Neural progenitor cell (in vitro differentiated cells): ENCODE measurements around the gene RHBDD1. TPM values are rescaled to one million over a fixed set of nuclear protein-coding genes. Genes with fewer than 3 reads are reported as not detected.

Experiments used
- DNase-seq: peaks from one replicate; pipeline ENCODE4 v3.0.0-alpha.2; 2016; ENCODE audit warnings: low spot score
- H2AFZ ChIP-seq: fragments of 200-600 bp; sonication (generic); replicated peaks from 2 replicates; pipeline ENCODE4 v1.6.1; 2016; ENCODE audit warnings: antibody characterized with exemption
- H3F3A ChIP-seq: fragments of 200-600 bp; sonication (generic); 2 replicates; pipeline ENCODE4 v1.6.1; 2016; ENCODE audit warnings: antibody characterized with exemption, low read depth
- H3K27ac ChIP-seq: fragments of 200-600 bp; sonication (generic); 2 replicates; pipeline ENCODE4 v1.5.1; 2016; ENCODE audit warnings: mild to moderate bottlenecking
- H3K27me3 ChIP-seq: fragments of 200-600 bp; sonication (generic); 2 replicates; pipeline ENCODE4 v1.6.1; 2016; ENCODE audit warnings: mild to moderate bottlenecking, moderate library complexity
- H3K36me3 ChIP-seq: fragments of 200-600 bp; sonication (generic); 2 replicates; pipeline ENCODE4 v1.5.1; 2016
- H3K4me1 ChIP-seq: fragments of 200-600 bp; sonication (generic); 2 replicates; pipeline ENCODE4 v1.6.1; 2016; ENCODE audit warnings: mixed run types
- H3K4me2 ChIP-seq: fragments of 200-600 bp; sonication (generic); 2 replicates; pipeline ENCODE4 v1.6.1; 2016
- H3K4me3 ChIP-seq: fragments of 200-600 bp; sonication (generic); 2 replicates; pipeline ENCODE4 v1.5.1; 2016
- H3K79me2 ChIP-seq: fragments of 200-600 bp; sonication (generic); 2 replicates; pipeline ENCODE4 v1.6.1; 2016; ENCODE audit warnings: low read depth
- H3K9ac ChIP-seq: fragments of 200-600 bp; sonication (generic); 2 replicates; pipeline ENCODE4 v1.6.1; 2016
- H3K9me3 ChIP-seq: fragments of 200-600 bp; sonication (generic); 2 replicates; pipeline ENCODE4 v1.5.1; 2016; ENCODE audit warnings: low read depth
- H4K20me1 ChIP-seq: fragments of 200-600 bp; sonication (generic); 2 replicates; pipeline ENCODE4 v1.6.1; 2016; ENCODE audit warnings: low read depth
- H3K27ac Mint-ChIP-seq: 3 replicates; pipeline ENCODE4 v1.8.0; 2021; ENCODE audit warnings: mixed read lengths
- H3K27me3 Mint-ChIP-seq: 2 replicates; pipeline ENCODE4 v1.8.0; 2022; ENCODE audit warnings: low read depth, mild to moderate bottlenecking, inconsistent platforms, moderate library complexity, mixed read lengths; ENCODE audit not compliant: insufficient read depth
- H3K36me3 Mint-ChIP-seq: 3 replicates; pipeline ENCODE4 v1.8.0; 2021; ENCODE audit warnings: mixed read lengths
- H3K4me1 Mint-ChIP-seq: 3 replicates; pipeline ENCODE4 v1.8.0; 2021; ENCODE audit warnings: mixed read lengths
- H3K4me3 Mint-ChIP-seq: 3 replicates; pipeline ENCODE4 v1.8.0; 2021; ENCODE audit warnings: mild to moderate bottlenecking, moderate library complexity, mixed read lengths
- H3K9me3 Mint-ChIP-seq: 3 replicates; pipeline ENCODE4 v1.8.0; 2020; ENCODE audit warnings: mixed read lengths
- CTCF ChIP-seq: fragments of 200-600 bp; sonication (generic); IDR thresholded peaks from 2 replicates; pipeline ENCODE4 v1.5.1; 2017; ENCODE audit warnings: antibody characterized with exemption, mild to moderate bottlenecking
- EZH2 ChIP-seq: fragments of 200-600 bp; sonication (generic); IDR thresholded peaks from 2 replicates; pipeline ENCODE4 v1.6.1; 2017; ENCODE audit warnings: antibody characterized with exemption, mild to moderate bottlenecking, moderate library complexity
- EZH2phosphoT487 ChIP-seq: fragments of 200-600 bp; sonication (generic); IDR thresholded peaks from 2 replicates; pipeline ENCODE4 v1.6.1; 2017; ENCODE audit warnings: antibody characterized with exemption
- total RNA-seq: library from RNA; depleted of rRNA; stranded (reverse); fragments of >200 nt; gene quantifications from 2 replicates; pipeline ENCODE4 v1.2.3, GENCODE V29; 2015; ENCODE audit warnings: low replicate concordance

Gene RHBDD1
- 13.8 and 15.1 TPM in 2 replicates for total RNA-seq

GRCh38 chr2:226835796-226836547 is at the start of gene RHBDD1:
Gene RHBDD1 (plus strand): TSS chr2:226836054. CDS start chr2:226864694, 28,640 bp downstream.
- peak; percentile 41 for TF ChIP-seq EZH2phosphoT487
- TF ChIP-seq EZH2: peak; percentile 52
- TF ChIP-seq CTCF: no peak
- peaks cover 16% of the 10 kb centered on the region for H3K79me2 ChIP-seq
- peaks cover 8% of the 10 kb centered on the region for H3K4me1 ChIP-seq
- H3K27me3 Mint-ChIP-seq: no peaks in the 10 kb centered on the region
- H3K9ac ChIP-seq: no peak within 1 kb of the TSS
- peak within 1 kb of the TSS; percentile 46 for H3K4me3 ChIP-seq
- H2AFZ ChIP-seq: peak within 1 kb of the TSS; percentile 91
- peak within 1 kb of the TSS; percentile 70 for H3K4me2 ChIP-seq
- no peaks in the 10 kb centered on the region for H3K36me3 ChIP-seq
- peaks cover 11% of the 10 kb centered on the region for H3F3A ChIP-seq
- DNase-seq: peak; percentile 96
- H3K4me1 Mint-ChIP-seq: peaks cover 16% of the 10 kb centered on the region
- H3K36me3 Mint-ChIP-seq: peaks cover 7% of the 10 kb centered on the region
- no peaks in the 10 kb centered on the region for H4K20me1 ChIP-seq
- H3K27ac Mint-ChIP-seq: peak within 1 kb of the TSS; percentile 91
- peak within 1 kb of the TSS; percentile 93 for H3K4me3 Mint-ChIP-seq
- no peaks in the 10 kb centered on the region for H3K9me3 ChIP-seq
- H3K27me3 ChIP-seq: peaks cover 12% of the 10 kb centered on the region
- H3K27ac ChIP-seq: peak within 1 kb of the TSS; percentile 13
- H3K9me3 Mint-ChIP-seq: peaks cover 2% of the 10 kb centered on the region

- no peak for DNase-seq
- Histone ChIP-seq H2AFZ (no peak overlapping the region), H3K36me3 (no peaks in the 10 kb centered on the region), H3K27ac (no peak overlapping the region), H3K4me2 (no peak overlapping the region), H3K79me2 (peaks cover 60% of the 10 kb centered on the region), H3K27me3 (no peaks in the 10 kb centered on the region), H3K4me1 (peaks cover 18% of the 10 kb centered on the region), H3K9me3 (no peaks in the 10 kb centered on the region), H3F3A (peaks cover 11% of the 10 kb centered on the region), H4K20me1 (no peaks in the 10 kb centered on the region), H3K4me3 (no peak overlapping the region), H3K9ac (no peak overlapping the region)
- TF ChIP-seq EZH2 (no peak), CTCF (no peak), EZH2phosphoT487 (no peak)
- Mint-ChIP-seq H3K4me1 (peaks cover 22% of the 10 kb centered on the region), H3K4me3 (no peak overlapping the region), H3K27ac (no peak overlapping the region), H3K27me3 (no peaks in the 10 kb centered on the region), H3K36me3 (peaks cover 64% of the 10 kb centered on the region), H3K9me3 (peaks cover 35% of the 10 kb centered on the region)
These were observed 47.8 kb upstream of the RHBDD1 start for GRCh38 chr2:226788064-226788463.

GRCh38 chr2:226788881-226789490 is 46.9 kb upstream of the RHBDD1 start:
- Histone ChIP-seq H3K27ac (no peak overlapping the region), H4K20me1 (peaks cover under 1% of the 10 kb centered on the region), H3K4me2 (no peak overlapping the region), H3K79me2 (peaks cover 69% of the 10 kb centered on the region), H3K9ac (no peak overlapping the region), H3K9me3 (no peaks in the 10 kb centered on the region), H2AFZ (no peak overlapping the region), H3K4me1 (peaks cover 27% of the 10 kb centered on the region), H3K4me3 (no peak overlapping the region), H3K27me3 (no peaks in the 10 kb centered on the region), H3K36me3 (no peaks in the 10 kb centered on the region), H3F3A (peaks cover 11% of the 10 kb centered on the region)
- DNase-seq: no peak
- Mint-ChIP-seq H3K4me1 (peaks cover 31% of the 10 kb centered on the region), H3K4me3 (no peak overlapping the region), H3K27ac (no peak overlapping the region), H3K27me3 (no peaks in the 10 kb centered on the region), H3K9me3 (peaks cover 29% of the 10 kb centered on the region), H3K36me3 (peaks cover 57% of the 10 kb centered on the region)
- TF ChIP-seq CTCF: no peak
